H4 (cell line): ENCODE results near the gene DCAF8L1. TPM values are rescaled to one million over a fixed set of nuclear protein-coding genes. Genes with fewer than 3 reads are reported as not detected.
"Not testable (repeated sequence)": the region's sequence is repeated elsewhere in the genome, so short reads cannot be mapped to it uniquely, and the experiment has no call there.

Experiments used
- DNase-seq: peaks from one replicate; pipeline ENCODE4 v3.0.0-alpha.2; 2015; ENCODE audit warnings: low spot score
- total RNA-seq: library from RNA; depleted of rRNA; stranded (reverse); fragments of >200 nt; shearing (Covaris generic); gene quantifications from 2 replicates; pipeline ENCODE4 v1.2.3, GENCODE V29; 2014; rRNA removed

Gene DCAF8L1
- total RNA-seq, result 0.14 TPM in 1 of 2 replicates, not detected in the other

DNA sequence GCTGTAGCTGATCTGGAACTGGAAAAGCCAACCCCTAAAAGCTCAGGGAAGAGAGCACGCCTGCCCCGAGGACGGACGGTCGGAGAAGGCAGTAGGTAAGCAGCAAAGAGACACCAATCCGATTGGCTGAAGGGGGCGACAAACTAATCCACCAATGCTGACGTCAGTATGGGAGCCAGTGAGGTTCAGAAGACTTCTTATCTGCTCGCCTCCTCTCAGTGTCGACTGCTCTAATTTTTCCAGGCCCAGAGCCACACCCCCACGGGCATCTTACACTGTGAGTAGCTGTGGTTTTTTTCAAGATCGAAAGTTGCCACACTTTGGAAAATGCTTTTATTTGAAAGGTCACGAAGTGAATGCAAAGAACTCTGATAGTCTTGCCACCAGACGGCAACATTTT lies at the start of gene DCAF8L1:
TSS of gene DCAF8L1 (minus strand) at position 101 of the 400 bp plus-strand sequence. CDS start 115 bp downstream, outside the sequence.
- DNase-seq, result no peak

DNA sequence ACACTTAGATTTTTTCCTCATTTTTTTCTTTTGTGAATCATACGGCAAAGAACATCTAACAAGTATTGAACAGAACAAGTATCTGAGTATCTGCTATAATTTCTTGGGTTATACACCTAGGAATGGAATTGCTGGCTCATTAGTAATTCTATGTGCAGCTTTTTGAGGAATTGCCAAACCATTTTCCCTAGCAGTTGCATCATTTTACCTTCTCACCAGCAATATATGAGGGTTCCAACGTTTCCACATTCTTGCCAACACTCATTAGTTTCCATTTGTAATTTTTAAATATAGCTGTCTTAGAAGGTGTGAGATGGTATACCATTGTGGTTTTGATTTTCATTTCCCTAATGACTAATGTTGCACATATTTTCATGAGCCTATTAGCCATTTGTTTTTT lies 41.1 kb upstream of the DCAF8L1 start:
- DNase-seq, result no peak

GRCh38 chrX:28016823-28017222 lies 35.6 kb upstream of the DCAF8L1 start:
- DNase-seq, result no peak

DNA sequence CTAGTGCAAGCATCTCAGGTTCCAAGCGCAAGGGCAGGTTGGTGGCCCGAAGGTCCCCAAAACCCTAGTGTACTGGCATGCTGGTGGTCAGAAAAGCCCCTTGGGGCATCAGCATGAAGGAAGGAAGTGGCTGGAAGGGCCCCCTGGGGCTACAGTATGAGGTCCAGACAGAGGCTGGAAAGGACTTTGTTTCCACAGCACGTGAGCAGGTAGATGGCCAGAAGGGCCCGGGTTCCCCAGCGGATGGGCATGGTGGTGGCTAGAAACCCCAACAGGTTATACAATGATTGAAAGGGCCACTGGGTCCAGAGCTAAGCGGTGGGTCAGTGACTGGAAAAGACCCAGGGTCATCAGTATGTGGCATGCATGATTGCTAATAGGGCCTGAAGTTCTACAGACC lies 34.7 kb upstream of the DCAF8L1 start:
- DNase-seq, result no peak

DNA sequence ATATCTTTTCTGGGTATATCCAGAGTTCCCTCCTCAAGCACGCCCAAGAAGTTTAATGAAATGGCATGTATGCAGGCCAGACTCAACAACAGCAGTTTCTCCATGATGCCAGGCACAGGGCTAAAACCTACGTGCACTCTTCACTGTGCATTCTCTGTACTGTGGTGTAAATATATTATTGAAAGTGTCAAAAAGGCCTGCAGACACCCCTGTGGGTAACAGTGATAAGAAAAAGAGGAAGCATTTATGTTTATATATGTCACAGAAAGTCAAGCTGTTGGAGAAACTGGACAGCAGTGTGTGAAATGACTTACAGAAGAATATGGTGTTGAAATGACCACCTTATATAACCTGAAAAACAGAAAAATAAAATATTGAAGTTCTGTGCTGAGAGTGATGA lies 29.6 kb upstream of the DCAF8L1 start:
- no peak for DNase-seq

DNA sequence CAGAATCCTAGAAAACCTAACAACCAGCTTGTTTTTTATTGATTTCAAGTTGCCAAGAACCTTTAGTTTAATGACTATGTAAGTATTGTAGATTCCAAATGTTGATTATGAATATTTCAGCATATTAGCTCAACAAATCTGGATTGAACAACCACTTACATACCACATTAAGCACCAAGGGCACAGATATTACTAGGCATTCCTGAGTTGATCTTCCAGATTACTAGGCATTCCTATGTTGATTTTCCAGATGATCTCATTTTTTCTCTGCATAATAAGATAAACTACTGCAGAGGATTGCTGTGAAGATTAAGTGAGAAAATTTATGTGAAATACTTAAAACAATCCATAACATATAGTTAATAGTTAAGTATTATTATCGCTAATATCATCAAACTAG lies 17.4 kb upstream of the DCAF8L1 start:
- DNase-seq, result no peak

GRCh38 chrX:27997622-27998021 lies 16.4 kb upstream of the DCAF8L1 start:
- no peak for DNase-seq

DNA sequence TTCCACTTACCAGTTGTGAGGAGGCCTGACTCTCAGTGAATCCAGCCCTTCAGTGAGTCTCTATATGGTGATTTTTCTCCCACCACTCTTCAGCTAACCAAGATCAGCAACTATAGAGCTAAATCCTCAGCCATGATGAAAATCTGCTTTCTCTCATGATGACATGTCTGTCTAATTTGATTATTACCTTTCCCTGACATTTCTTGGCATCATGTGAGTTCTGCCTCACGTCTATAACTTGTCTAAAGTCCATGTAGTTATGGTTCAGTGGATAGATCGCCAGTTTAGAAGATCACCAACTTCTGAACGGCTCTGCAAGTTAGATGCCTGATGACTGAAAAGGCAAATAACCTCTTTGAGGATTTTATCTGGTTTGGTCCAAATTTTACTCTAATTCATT lies 14.9 kb upstream of the DCAF8L1 start:
- DNase-seq, result no peak

DNA sequence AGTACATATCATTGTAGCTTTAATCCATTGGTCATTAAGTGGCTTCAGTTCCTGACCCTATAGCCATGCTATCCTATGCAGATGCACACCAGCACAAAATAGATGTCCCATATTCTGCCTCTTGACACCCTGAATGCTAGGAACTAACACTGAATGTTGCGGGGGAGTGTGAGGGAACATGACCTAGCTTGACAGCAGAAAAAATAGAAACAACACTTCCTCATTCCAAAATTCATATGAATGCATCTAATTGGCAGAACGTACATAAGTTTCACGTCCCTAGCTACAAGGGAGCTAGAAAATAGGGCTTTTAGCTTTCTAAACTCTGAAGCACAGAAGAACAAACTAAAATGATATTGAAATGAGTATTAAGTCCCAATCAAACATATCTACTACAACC lies 14.4 kb upstream of the DCAF8L1 start:
- no peak for DNase-seq

DNA sequence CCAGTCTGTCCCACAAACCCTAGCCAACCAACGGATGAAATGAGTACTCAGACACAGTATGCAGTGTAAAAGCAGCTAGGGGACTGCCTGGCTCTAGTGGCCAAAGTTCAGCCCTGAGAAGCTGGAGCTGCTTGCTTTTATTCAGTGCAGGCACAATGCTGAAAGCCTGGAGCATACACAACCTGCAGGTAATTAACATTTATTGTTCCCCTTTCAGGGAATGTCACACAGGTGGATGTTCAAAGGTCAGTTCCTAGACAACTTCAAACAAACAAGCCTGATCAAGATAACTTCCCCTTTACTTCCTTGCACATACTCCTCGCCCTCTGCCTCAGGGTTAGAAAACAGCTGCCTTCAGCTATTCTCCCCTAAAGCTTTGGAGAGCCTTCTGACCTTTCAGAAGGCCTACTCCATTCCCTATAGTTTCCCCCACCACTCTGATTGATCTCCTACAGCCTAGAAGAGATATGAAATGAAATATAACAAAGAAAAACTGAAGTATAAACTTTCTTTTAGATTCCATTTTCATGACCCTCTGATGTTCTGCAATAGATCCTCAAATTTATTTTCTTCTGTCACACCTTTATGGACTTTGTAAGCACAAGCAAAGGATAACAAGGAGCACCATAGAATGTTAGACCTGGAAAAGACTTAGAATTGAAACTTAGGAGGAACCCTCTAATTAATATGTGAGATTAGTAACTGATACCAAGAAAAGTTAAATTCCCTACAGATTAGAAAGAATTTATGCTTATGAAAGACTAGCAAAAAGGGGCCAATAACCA lies 6.8 kb upstream of the DCAF8L1 start:
- DNase-seq, result no peak

GRCh38 chrX:27976934-27977333 lies 4.3 kb downstream of the DCAF8L1 start:
- DNase-seq, result not testable (repeated sequence)

GRCh38 chrX:27976284-27976683 lies 5.0 kb downstream of the DCAF8L1 start:
- DNase-seq, result no peak

DNA sequence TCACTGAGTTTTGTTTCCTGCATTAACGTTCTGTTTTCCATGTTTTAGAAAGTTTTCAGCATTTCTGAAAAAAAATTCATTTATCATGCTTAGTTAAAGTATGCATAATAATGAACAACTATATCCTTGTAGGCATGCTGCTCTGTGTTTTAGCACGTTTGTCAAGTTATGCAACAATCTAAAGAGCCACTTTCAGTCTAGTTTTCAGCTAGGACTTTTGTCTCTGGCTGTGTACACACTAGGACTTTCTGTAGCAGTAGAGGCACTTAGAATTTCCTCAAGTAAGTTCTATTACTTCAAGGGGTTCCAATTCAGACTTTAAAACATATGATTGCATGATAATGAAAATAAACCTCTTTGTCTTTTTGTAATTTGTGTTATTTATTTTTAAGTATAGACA lies 12.4 kb downstream of the DCAF8L1 start:
- DNase-seq, result no peak

DNA sequence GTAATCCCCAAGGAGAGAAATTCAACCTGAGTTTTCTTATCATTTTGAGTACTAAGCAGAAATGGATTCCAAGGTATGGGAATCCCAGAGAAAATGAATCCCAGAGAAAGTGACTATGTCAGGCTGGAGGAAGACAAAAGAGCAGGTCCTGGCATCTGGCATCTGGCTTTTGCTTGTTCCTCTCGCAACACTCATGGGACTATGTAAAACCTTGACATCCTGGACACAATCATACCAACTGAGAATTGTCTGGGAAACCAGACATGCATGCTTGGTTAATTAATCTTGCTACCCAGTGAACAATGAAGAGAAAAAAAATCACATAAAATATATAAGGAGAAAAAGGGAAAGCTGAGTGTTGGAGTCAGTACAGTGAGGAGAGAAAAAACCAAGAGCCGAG lies 12.9 kb downstream of the DCAF8L1 start:
- no peak for DNase-seq

- DNase-seq, result peak; percentile 40
These were observed 14.3 kb downstream of the DCAF8L1 start for GRCh38 chrX:27966955-27967354.

DNA sequence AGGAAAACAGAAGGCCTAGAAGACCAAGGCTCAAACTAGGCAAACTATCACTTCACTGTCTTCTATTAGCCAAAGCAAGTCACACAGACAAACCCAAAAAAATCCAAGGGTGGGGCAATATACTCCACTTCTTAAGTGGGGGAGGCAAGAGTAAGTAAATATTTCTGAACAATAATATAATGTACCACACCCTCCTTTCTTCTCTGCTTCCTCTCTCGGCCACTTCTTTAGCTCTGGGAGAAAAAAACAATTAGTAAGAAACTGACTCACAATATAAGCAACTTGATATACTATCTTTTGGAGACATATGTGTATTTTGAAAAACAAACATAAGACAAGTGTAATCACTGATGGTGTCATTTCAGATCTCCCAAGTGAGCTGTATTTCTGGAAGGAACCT lies 14.8 kb downstream of the DCAF8L1 start:
- no peak for DNase-seq

DNA sequence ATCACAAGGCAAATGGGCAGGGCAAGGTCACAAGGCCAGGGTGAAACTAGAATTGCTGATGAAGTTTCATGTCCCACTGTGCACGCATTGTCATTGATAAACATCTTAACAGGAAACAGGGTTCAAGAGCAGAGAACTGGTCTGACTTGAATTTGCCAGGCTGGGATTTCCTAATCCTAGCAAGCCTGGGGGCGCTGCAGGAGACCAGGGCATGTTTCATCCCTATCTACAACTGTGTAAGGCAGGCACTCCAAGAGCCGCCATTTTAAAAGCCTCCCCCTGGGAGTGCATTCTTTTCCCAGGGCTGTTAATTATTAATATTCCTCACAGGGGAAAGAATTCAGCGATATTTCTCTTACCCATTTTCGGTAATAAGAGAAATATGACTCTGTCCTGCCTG lies 15.9 kb downstream of the DCAF8L1 start:
- not testable (repeated sequence) for DNase-seq

DNA sequence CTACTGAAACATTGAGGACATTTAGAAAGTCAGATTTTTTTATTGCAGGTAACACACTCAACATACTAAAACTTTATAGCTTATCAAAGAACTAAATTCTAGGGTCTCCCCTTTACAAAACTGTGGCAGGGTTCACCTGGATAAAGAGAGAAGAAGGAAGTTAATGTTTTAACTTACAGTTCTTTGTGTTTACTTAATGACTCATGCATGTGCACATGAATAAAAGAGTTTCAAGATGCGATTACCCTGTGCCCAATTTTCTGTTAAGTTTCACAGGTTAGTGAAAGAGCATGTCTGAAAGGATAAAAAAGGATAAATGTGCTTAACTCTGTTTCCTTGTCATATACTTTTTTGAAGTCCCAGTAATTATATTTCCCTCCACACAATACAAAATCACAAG lies 16.8 kb downstream of the DCAF8L1 start:
- DNase-seq, result no peak

- not testable (repeated sequence) for DNase-seq
These were observed 20.8 kb downstream of the DCAF8L1 start for GRCh38 chrX:27960410-27960809.

DNA sequence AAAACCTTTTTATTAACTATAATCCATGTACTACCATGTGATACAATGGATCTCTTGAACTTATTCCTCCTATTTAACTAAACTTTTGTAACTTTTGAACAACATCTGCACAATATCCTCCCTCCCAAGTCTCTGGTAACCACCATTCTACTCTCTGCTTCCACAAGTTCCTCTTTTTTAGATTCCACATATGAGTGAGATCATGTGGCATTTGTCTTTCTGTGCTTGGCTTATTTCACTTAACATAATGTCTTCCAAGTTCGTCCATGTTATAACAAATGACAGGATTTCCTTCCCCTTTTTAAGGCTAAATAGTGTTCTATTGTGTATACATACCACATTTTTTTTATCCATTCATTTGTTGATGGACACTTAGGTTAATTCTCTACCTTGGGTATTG lies 28.1 kb downstream of the DCAF8L1 start:
- DNase-seq, result no peak

- DNase-seq, result no peak
These were observed 47.9 kb downstream of the DCAF8L1 start for GRCh38 chrX:27933361-27933760.
